Activated gamma-delta T cell treated with Interleukin-2 at 50 U/mL for 16 hours (primary cell): ENCODE measurements around the gene ATG2B.

ENCODE experiments used
- DNase-seq: peaks from one replicate; pipeline ENCODE4 v3.0.0-alpha.2; 2020

The ATG2B gene

DNA sequence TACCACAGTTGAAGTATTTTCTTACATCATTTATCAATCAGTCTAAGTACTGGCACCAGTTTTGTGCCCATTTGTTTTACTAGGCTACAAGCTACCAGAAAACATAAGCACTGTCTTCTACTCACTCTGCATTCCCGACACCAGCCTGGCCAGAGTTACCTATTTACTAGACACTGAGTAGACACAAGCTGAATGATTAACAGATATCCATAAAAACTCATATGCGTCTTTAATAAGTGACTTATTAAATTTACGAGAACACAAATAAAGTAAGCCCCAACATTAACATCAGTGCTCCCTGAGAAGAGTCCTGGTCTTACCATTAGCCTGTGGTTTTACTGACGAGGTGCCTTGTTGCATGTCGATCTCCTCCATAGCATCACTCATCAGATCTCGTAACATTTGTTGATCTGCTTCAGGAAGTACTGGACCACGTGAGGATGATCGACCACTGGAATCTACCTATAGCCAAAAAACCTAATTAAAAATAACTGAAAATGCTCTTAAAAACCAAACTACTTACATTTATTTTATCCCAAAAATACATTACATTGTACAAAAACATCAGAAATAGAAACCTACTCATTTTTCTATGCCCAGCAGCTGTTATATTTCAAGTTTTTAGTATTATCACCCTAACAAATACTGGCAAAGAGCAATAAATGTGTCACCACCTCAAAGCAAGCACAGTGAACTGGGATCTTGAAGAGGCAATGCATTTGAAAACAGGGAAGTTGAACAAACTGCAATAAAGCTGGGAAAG, 53.8 kb downstream of the ATG2B start:
- DNase-seq, result no peak

- DNase-seq, result no peak
Observed at GRCh38 chr14:96307434-96307833, 55.7 kb downstream of the ATG2B start.

DNA sequence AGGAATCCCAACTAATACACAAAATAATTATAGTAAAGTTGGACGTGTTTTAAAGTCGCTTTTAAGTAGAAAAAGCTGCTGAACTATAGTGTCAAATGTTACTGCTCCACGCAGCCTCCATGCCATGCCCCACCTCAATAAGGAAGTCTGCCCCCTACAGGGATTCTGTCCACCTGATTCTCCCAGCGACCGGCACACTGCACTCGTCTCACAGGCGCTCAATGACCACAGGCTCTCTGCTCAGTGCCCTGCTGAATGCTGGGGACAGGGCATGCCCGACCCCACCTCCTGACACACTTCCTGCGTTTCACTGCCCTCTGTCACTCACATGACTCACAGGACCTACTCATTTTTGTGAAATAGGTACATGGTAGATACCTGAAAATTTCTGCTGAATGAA, 58.2 kb downstream of the ATG2B start:
- DNase-seq, result no peak

DNA sequence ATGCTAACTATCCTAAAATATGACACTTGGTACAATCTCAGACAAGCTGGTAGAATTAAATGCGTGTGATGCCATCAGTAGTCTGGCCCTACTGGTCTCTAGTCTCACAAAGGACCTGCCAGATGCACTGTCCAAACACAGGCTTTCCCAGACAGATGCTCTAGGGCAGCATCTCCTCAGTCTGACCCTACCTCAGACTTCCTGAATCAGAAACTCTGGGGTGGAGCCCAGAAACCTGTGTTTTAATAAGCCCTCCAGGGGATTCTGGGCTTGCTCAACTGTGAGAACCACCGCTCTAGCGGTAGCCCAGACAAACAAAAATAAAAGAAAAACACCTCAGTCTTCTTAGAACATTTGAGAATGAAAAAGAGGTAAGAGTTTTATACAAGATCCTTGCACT, 59.2 kb downstream of the ATG2B start:
- DNase-seq, result no peak

DNA sequence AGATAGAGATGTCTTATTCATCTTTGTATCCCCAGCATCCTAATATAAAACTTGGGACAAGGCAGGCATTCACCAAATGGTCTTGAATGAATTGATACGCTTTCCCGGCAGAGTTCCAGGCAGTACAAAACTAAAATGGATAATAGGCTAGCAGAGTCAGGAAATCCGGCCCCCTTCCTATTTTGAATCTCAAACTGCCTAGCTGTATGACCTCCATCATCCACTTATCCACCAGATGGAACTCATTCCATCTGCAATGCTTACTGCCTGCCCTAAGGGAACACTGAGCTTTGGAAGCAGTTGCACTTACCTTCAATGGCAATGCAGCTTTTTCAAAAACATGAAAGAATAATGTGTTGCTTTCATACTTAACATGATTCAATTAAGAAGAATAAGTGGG, 63.7 kb downstream of the ATG2B start:
- no peak for DNase-seq

GRCh38 chr14:96297997-96298515, 65.1 kb downstream of the ATG2B start:
- DNase-seq, result no peak

DNA sequence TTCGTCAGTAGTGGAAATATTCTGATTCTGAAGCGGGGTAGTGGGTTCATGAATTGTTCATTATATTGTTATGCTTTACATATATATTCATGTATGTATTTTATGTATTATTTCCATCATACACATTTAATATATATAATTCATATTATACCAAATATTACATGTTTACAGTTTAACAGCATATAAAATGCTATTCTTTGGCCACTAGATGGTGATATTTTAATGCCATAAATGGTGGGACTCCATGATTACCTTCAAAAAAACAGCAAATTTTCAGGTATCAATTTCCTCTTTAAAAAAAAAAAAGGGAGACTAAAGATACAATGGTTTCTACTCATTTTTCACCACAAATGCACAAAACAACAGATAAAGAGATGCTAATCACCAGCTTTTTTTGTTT, 66.1 kb downstream of the ATG2B start:
- no peak for DNase-seq

GRCh38 chr14:96294246-96294645, 68.9 kb downstream of the ATG2B start:
- DNase-seq, result no peak

GRCh38 chr14:96287856-96288255, 75.3 kb downstream of the ATG2B start:
- DNase-seq, result no peak

DNA sequence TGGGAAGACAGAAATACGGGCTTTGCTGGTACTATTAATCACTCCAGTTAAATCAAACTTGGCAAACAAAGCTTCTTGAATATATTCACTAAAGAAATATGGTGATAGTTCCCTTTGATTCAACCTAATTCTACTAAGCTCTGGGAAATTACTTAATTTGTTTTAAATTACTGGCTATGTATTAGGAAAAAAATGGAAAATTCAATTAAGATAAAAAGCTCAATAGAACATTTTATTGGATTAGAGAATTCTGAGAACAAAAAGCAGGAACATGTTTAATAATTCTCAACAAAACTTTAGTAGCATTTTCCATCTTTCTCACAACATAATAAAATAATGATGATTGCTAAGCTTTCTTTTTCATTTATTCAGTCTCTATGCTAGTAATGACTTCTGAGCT, 76.9 kb downstream of the ATG2B start:
- DNase-seq, result no peak

GRCh38 chr14:96285667-96286066, 77.5 kb downstream of the ATG2B start:
- no peak for DNase-seq

DNA sequence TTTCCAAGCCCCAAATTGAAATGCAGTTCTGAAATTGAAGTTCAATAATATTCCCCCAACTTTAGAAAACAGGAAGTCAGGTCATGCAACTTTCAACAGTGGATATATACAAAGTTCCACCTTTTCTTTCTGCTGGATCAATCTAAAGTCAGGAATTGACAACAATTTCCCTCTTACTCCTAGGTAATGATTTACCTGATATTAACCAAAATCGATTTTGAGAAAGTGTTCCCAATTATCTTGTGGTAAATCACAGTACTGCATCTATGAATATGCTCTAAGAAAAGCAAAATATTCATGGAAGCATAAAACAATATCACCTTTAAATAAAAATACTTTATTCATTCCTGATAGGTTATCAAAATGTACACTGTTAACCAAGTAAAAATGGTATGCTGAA, 78.7 kb downstream of the ATG2B start:
- no peak for DNase-seq

DNA sequence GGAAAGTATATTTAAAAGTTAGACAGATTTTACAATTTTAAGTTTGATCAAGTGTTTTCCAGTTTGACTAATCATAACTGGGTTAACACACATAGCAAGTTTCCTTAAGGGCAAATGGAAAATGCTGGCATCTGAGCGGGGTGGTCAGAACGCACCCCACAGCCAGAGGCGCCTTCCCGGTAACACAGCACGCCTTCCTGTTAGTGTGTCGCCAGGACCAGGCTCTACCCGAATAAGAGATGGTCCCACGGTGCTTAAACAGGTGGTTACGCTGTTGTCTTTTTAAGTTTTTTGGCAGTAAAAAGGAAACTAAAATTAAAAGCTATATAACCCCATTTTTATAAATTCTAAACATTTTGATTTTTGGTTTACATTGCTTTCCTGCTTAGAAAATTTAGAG, 79.1 kb downstream of the ATG2B start:
- no peak for DNase-seq

DNA sequence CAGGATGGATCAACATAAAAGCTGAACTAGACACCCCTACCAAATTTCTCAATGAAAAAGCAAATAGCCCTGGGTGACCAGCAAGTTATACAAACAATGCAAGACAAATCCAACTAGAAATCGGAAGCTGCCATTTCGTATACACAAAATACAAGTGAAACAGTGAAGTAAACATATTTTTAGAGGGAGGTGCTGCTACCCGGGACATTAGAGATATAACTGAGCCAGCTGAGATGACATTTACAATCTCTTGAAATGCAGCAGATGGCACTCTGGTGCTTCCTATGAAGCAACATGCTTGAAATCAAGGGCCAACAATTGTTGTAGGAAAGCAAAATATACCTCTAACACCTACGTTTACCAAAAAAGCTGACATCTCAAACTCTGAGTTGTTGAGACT, 81.7 kb downstream of the ATG2B start:
- DNase-seq, result no peak

DNA sequence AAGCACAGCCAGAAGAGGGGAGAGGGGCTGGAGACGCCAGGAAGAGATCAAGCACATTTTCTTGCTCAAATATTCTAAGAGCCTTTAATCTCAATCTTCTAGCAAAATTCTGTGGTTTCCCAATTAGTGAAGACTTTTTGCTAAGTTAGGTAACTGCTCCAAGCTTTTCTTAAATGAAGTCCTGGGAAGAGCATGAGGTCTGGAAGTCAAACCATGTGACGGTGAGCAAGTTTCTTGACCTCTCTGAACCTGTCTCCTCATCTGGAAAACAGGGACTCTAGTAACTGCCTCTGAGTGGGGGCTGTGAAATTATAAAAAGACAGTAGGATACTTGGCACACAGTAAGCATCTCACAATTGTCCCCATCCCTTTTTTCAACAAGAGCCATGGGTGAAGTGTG, 83.0 kb downstream of the ATG2B start:
- no peak for DNase-seq

GRCh38 chr14:96279564-96279963, 83.6 kb downstream of the ATG2B start:
- DNase-seq, result no peak

DNA sequence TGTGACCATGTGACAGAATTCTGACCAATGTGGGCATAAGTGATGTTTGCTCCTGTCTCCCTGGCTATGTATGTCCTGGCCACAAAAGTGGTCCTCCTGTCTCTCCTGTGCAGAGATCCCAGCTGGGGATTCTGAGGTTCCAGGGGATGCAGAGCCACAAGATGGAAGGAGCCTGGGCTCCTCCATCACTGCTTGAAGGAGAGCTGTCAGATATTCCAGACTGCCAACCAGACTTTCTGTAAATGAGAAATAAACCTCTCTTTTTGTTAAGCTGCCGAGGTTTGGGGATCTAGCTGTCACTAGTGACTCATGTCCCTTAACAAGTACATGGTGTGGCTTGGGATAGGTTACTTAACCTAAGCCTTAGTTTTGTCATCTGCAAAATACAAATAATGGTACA, 85.3 kb downstream of the ATG2B start:
- no peak for DNase-seq

- DNase-seq, result peak; percentile 49
Observed at GRCh38 chr14:96275177-96276112, 87.7 kb downstream of the ATG2B start.

DNA sequence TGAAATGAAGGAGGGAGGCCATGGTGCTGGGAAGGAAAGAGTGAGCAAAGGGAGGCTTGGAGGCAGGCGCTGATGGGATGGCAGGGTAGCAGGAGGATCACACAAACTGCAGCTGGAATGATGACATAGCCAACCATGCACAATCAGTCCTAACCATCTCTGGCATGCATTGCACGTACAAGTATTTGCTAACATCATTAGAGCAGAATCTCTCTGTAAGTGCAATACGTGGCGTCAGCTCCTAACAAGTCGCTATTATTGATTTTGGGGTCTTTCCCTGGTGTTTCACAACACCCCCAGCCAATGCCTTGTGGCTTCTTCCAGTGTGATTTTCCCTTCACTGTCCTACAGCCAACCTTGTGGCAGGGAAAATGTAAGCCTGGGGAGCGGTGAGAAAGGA, 88.6 kb downstream of the ATG2B start:
- no peak for DNase-seq

- DNase-seq, result no peak
Observed at GRCh38 chr14:96274122-96274521, 89.0 kb downstream of the ATG2B start.

GRCh38 chr14:96273629-96274028, 89.5 kb downstream of the ATG2B start:
- DNase-seq, result no peak

- DNase-seq, result no peak
Observed at GRCh38 chr14:96272777-96273473, 90.2 kb downstream of the ATG2B start.

DNA sequence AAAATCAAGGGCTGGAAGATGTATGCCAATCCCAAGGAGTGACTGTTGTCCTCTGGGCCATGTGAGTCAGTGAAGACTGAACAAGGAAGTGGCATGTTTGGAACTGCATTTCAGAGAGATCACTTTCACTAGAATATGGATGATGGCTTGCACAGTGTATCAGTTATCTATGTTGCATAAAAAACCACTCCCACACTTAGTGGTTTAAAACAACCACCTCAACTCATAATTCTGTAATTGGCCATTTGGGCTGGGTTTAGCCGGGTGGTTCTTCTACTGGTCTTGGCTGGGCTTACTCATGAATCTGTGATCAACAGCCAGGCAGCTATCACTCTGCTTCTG, 91.7 kb downstream of the ATG2B start:
- no peak for DNase-seq
